HepG2 (cell line): Measurements from ENCODE around the gene TNFAIP1. TPM values are rescaled to one million over a fixed set of nuclear protein-coding genes. Genes with fewer than 3 reads are reported as not detected.

ENCODE experiments used
- ATAD3A ChIP-seq: sonication (generic); formaldehyde crosslinking; IDR thresholded peaks from 2 replicates; pipeline ENCODE4 v1.4.0; 2020; ENCODE audit warnings: missing genetic modification reagents
- CBX1 ChIP-seq: IDR thresholded peaks from one replicate; pipeline ENCODE4 v1.6.1; 2016; ENCODE audit warnings: antibody characterized with exemption, low read depth
- CENPX ChIP-seq: sonication (generic); formaldehyde crosslinking; IDR thresholded peaks from 2 replicates; pipeline ENCODE4 v1.9.0; 2021; ENCODE audit warnings: mild to moderate bottlenecking, missing genetic modification reagents, moderate library complexity
- GATA4 ChIP-seq: sonication (generic); IDR thresholded peaks from 2 replicates; pipeline ENCODE4 v1.6.1; 2016; ENCODE audit warnings: antibody characterized with exemption, low read depth, borderline replicate concordance
- GZF1 ChIP-seq: sonication (generic); formaldehyde crosslinking; IDR thresholded peaks from 2 replicates; pipeline ENCODE4 v1.5.1; 2020; ENCODE audit warnings: mild to moderate bottlenecking, missing genetic modification reagents
- IRF1 ChIP-seq: sonication (generic); formaldehyde crosslinking; IDR thresholded peaks from 2 replicates; pipeline ENCODE4 v1.4.0; 2020; ENCODE audit warnings: low read depth, mild to moderate bottlenecking, missing genetic modification reagents
- MAFG ChIP-seq: sonication (generic); formaldehyde crosslinking; IDR thresholded peaks from 2 replicates; pipeline ENCODE4 v1.5.1; 2020; ENCODE audit warnings: mild to moderate bottlenecking, missing genetic modification reagents
- NFRKB ChIP-seq: fragments of 450-650 bp; IDR thresholded peaks from 2 replicates; pipeline ENCODE4 v1.6.1; 2017
- NKX3-1 ChIP-seq: sonication (generic); formaldehyde crosslinking; IDR thresholded peaks from 2 replicates; pipeline ENCODE4 v1.5.0; 2020; ENCODE audit warnings: missing genetic modification reagents
- PHF8 ChIP-seq: sonication (generic); formaldehyde crosslinking; IDR thresholded peaks from 2 replicates; pipeline ENCODE4 v1.5.0; 2020; ENCODE audit warnings: missing genetic modification reagents
- RXRB ChIP-seq: IDR thresholded peaks from 2 replicates; pipeline ENCODE4 v1.6.1; 2016; ENCODE audit warnings: borderline replicate concordance, missing genetic modification reagents, missing compliant biosample characterization
- TMF1 ChIP-seq: sonication (generic); formaldehyde crosslinking; IDR thresholded peaks from 2 replicates; pipeline ENCODE4 v1.8.1; 2022; ENCODE audit warnings: low read depth, missing genetic modification reagents
- ZNF501 ChIP-seq: sonication (generic); formaldehyde crosslinking; IDR thresholded peaks from 2 replicates; pipeline ENCODE4 v1.5.1; 2020; ENCODE audit warnings: mild to moderate bottlenecking, moderate library complexity, missing genetic modification reagents
- ZNF788 ChIP-seq: sonication (generic); formaldehyde crosslinking; IDR thresholded peaks from 2 replicates; pipeline ENCODE4 v1.5.0; 2020; ENCODE audit warnings: mild to moderate bottlenecking, missing genetic modification reagents, borderline replicate concordance
- ZZZ3 ChIP-seq: sonication (generic); formaldehyde crosslinking; IDR thresholded peaks from 2 replicates; pipeline ENCODE4 v1.4.0; 2020; ENCODE audit warnings: missing genetic modification reagents, mild to moderate bottlenecking, borderline replicate concordance
- polyA plus RNA-seq, 8 experiments: library from polyadenylated mRNA; depleted of rRNA in 3 of 8; stranded (reverse) in 7 of 8; unstranded in 1 of 8; fragments of >200 nt; fragmentation: Illumina TruSeq in 4 of 8; extraction: Trizol in 4 of 8; gene quantifications; 2 replicates each; pipeline versions ENCODE4 v1.2.1 to v1.2.3, GENCODE V29; 2011 to 2016; ENCODE audit warnings: low read depth in 4 of 8, missing spikeins in 1 of 8, mixed read lengths in 1 of 8; ENCODE audit not compliant: insufficient read depth in 1 of 8
- total RNA-seq, 5 experiments: library from RNA; depleted of rRNA; stranded (reverse); fragments of >200 nt; fragmentation: Illumina TruSeq; extraction: Trizol; gene quantifications; 2 replicates each; pipeline ENCODE4 v1.2.3, GENCODE V29; 2016; ENCODE audit warnings: low read depth in 1 of 5
- TF ChIP-seq, protein P1 (sequence below): sonication (generic); formaldehyde crosslinking; IDR thresholded peaks from 2 replicates; pipeline ENCODE4 v1.5.0; 2020; ENCODE audit warnings: missing genetic modification reagents
- TF ChIP-seq, protein P2 (sequence below): sonication (generic); formaldehyde crosslinking; IDR thresholded peaks from 2 replicates; pipeline ENCODE4 v1.4.0; 2020; ENCODE audit warnings: missing genetic modification reagents

The TNFAIP1 gene
- total and polyA plus RNA-seq, 2 of the 13 experiments (the other 11 are each of a cell fraction or from before 2014, with no cell fraction given) = 17.5 to 40.6 TPM

GRCh38 chr17:28335201-28335958 is at the start of gene TNFAIP1, which contains the start of gene IFT20 (continued):
- no peak; the same call in 1 of the 2 replicates for TF ChIP-seq ZZZ3 (CRISPR knock-in tag)
- peak; percentile 59; the same call in 1 of the 2 replicates for TF ChIP-seq TMF1 (CRISPR knock-in tag)
- TF ChIP-seq ZNF788 (CRISPR knock-in tag) = peak; percentile 75; the same call in 1 of the 2 replicates
- TF ChIP-seq CENPX (CRISPR knock-in tag) = no peak
- no peak for TF ChIP-seq GZF1 (CRISPR knock-in tag)
- peak; percentile 45 for TF ChIP-seq RXRB (CRISPR knock-in tag)
- TF ChIP-seq, protein P1, sequence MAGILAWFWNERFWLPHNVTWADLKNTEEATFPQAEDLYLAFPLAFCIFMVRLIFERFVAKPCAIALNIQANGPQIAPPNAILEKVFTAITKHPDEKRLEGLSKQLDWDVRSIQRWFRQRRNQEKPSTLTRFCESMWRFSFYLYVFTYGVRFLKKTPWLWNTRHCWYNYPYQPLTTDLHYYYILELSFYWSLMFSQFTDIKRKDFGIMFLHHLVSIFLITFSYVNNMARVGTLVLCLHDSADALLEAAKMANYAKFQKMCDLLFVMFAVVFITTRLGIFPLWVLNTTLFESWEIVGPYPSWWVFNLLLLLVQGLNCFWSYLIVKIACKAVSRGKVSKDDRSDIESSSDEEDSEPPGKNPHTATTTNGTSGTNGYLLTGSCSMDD (CRISPR knock-in tag) = no peak
- TF ChIP-seq NKX3-1 (CRISPR knock-in tag) = peak; percentile 83
- no peak for TF ChIP-seq NFRKB
- TF ChIP-seq IRF1 (CRISPR knock-in tag) = no peak
- TF ChIP-seq, protein P2, sequence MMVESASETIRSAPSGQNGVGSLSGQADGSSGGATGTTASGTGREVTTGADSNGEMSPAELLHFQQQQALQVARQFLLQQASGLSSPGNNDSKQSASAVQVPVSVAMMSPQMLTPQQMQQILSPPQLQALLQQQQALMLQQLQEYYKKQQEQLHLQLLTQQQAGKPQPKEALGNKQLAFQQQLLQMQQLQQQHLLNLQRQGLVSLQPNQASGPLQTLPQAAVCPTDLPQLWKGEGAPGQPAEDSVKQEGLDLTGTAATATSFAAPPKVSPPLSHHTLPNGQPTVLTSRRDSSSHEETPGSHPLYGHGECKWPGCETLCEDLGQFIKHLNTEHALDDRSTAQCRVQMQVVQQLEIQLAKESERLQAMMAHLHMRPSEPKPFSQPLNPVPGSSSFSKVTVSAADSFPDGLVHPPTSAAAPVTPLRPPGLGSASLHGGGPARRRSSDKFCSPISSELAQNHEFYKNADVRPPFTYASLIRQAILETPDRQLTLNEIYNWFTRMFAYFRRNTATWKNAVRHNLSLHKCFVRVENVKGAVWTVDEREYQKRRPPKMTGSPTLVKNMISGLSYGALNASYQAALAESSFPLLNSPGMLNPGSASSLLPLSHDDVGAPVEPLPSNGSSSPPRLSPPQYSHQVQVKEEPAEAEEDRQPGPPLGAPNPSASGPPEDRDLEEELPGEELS (CRISPR knock-in tag) = peak; percentile 78
- TF ChIP-seq CBX1 = no peak
- TF ChIP-seq MAFG (CRISPR knock-in tag) = no peak
- peak; percentile 85 for TF ChIP-seq PHF8 (CRISPR knock-in tag)
- TF ChIP-seq GATA4 = no peak
- TF ChIP-seq ATAD3A = no peak
- TF ChIP-seq ZNF501 (CRISPR knock-in tag) = peak; percentile 94
